Spleen (tissue), 7 donors: Measurements from ENCODE around the gene CR2.

Source experiments
- CTCF ChIP-seq, 11 experiments: fragments of 200-600 bp in 7 of 11; fragments of 450-650 bp in 4 of 11; sonication (generic) in 4 of 11; IDR thresholded peaks in 8 of 11; conservative IDR thresholded peaks in 3 of 11; 1 replicate in 7 of 11; 2 replicates in 4 of 11; pipeline versions ENCODE4 v1.4.0 to v1.8.0; 2016 to 2021; ENCODE audit warnings: antibody characterized with exemption in 11 of 11, inconsistent platforms in 4 of 11, mild to moderate bottlenecking in 1 of 11
- POLR2AphosphoS5 ChIP-seq, 3 donors: sonication (generic); formaldehyde crosslinking; IDR thresholded peaks; one replicate each; pipeline ENCODE4 v1.5.1; 2017; ENCODE audit warnings: antibody characterized with exemption in 3 of 3
- donor health status: DM: no; HTN: no; CAD: no; lungs with moderate emphysema.
- donor health status: DM: no; HTN: no; CAD: no.
- donor health status: DM: no; HTN: no; CAD: no.

DNA sequence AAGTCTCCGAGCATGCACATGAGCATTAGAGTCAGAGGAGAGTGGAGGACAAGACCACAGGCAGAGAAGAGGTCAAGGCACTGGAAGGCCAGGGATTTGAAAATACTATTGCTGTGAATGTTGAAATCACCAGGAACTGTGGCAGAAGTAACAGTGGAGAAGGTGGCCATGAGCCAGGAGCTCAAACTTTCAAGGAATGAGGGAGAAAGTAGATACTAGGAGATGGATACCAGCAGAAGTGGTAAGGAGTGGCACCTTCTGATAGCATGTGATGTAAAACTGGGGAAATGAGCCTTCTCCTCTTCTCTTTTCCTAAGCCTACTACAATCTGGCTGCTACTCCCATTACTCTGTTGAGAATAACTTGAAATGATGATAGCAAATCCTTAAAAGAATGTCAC lies 40.0 kb downstream of the CR2 start:
- no peak for TF ChIP-seq POLR2AphosphoS5 (IDR thresholded peaks at IDR 0.05)
- TF ChIP-seq CTCF (IDR thresholded peaks at IDR 0.05 in 8 of 11, conservative IDR thresholded peaks at IDR 0.05 in 3 of 11): no peak
